Right atrium auricular region (tissue), 2 donors: ENCODE data around the gene RNF20. TPM values are rescaled to one million over a fixed set of nuclear protein-coding genes. Genes with fewer than 3 reads are reported as not detected.

ENCODE experiments used
- DNase-seq: peaks from one replicate; pipeline ENCODE4 v3.0.0-alpha.2; 2019; ENCODE audit warnings: low spot score
- H3K27ac ChIP-seq, 2 donors: fragments of 200-600 bp; sonication (generic); 1 replicate in 1 of 2; 2 replicates in 1 of 2; pipeline ENCODE4 v1.5.1; 2016 to 2019
- H3K27me3 ChIP-seq, 2 donors: fragments of 200-600 bp; sonication (generic); one replicate each; pipeline versions ENCODE4 v1.5.1 to v1.6.0; 2017 to 2019
- H3K36me3 ChIP-seq: fragments of 200-600 bp; sonication (generic); one replicate; pipeline ENCODE4 v1.5.1; 2016
- H3K4me1 ChIP-seq, 2 donors: fragments of 200-600 bp; sonication (generic); one replicate each; pipeline versions ENCODE4 v1.5.1 to v1.6.0; 2017 to 2019
- H3K4me3 ChIP-seq, 2 donors: fragments of 200-600 bp; sonication (generic); 1 replicate in 1 of 2; 2 replicates in 1 of 2; pipeline ENCODE4 v1.5.1; 2017 to 2019; ENCODE audit warnings: mild to moderate bottlenecking in 1 of 2, moderate library complexity in 1 of 2
- H3K9me3 ChIP-seq, 2 donors: fragments of 200-600 bp; sonication (generic); one replicate each; pipeline ENCODE4 v1.5.1; 2019
- total RNA-seq, 2 donors: library from RNA; depleted of rRNA; stranded (reverse); fragments of >200 nt; gene quantifications; one replicate each; pipeline ENCODE4 v1.1.0, GENCODE V29; 2016
- TF ChIP-seq, protein P1 (sequence below), 2 donors: fragments of 200-600 bp; sonication (generic); IDR thresholded peaks; one replicate each; pipeline ENCODE4 v1.5.1; 2019; ENCODE audit warnings: antibody characterized with exemption in 2 of 2

The RNF20 gene
- total RNA-seq, 2 donors from 2014 or later: 18.0 to 22.7 TPM

- H3K9me3 ChIP-seq: no peaks in the 10 kb centered on the region
- H3K4me3 ChIP-seq: no peak overlapping the region
- H3K36me3 ChIP-seq: no peaks in the 10 kb centered on the region
- no peak overlapping the region for H3K27ac ChIP-seq
- H3K4me1 ChIP-seq: no peaks in the 10 kb centered on the region
- TF ChIP-seq, protein P1, sequence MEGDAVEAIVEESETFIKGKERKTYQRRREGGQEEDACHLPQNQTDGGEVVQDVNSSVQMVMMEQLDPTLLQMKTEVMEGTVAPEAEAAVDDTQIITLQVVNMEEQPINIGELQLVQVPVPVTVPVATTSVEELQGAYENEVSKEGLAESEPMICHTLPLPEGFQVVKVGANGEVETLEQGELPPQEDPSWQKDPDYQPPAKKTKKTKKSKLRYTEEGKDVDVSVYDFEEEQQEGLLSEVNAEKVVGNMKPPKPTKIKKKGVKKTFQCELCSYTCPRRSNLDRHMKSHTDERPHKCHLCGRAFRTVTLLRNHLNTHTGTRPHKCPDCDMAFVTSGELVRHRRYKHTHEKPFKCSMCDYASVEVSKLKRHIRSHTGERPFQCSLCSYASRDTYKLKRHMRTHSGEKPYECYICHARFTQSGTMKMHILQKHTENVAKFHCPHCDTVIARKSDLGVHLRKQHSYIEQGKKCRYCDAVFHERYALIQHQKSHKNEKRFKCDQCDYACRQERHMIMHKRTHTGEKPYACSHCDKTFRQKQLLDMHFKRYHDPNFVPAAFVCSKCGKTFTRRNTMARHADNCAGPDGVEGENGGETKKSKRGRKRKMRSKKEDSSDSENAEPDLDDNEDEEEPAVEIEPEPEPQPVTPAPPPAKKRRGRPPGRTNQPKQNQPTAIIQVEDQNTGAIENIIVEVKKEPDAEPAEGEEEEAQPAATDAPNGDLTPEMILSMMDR (IDR thresholded peaks at IDR 0.05): no peak
- H3K27me3 ChIP-seq: no peaks in the 10 kb centered on the region
- no peak for DNase-seq
Measured at GRCh38 chr9:101592788-101593187, 59.1 kb downstream of the RNF20 start.

GRCh38 chr9:101593345-101593744 is 59.7 kb downstream of the RNF20 start:
- TF ChIP-seq, protein P1 (IDR thresholded peaks at IDR 0.05): no peak
- no peak for DNase-seq
- Histone ChIP-seq H3K4me3 (no peak overlapping the region), H3K4me1 (no peaks in the 10 kb centered on the region), H3K27me3 (no peaks in the 10 kb centered on the region), H3K36me3 (no peaks in the 10 kb centered on the region), H3K27ac (no peak overlapping the region), H3K9me3 (no peaks in the 10 kb centered on the region)

GRCh38 chr9:101594796-101595195 is 61.1 kb downstream of the RNF20 start, which contains the start of gene PPP3R2:
Gene PPP3R2 (minus strand): TSS chr9:101594969. CDS start chr9:101594921, 48 bp downstream.
- Histone ChIP-seq H3K27ac (no peak within 1 kb of the TSS), H3K36me3 (no peaks in the 10 kb centered on the region), H3K4me3 (no peak within 1 kb of the TSS), H3K27me3 (no peaks in the 10 kb centered on the region), H3K4me1 (no peaks in the 10 kb centered on the region), H3K9me3 (no peaks in the 10 kb centered on the region)
- DNase-seq: no peak
- TF ChIP-seq, protein P1 (IDR thresholded peaks at IDR 0.05): no peak

GRCh38 chr9:101601904-101602765 is 68.5 kb downstream of the RNF20 start:
- Histone ChIP-seq H3K27me3 (no peaks in the 10 kb centered on the region), H3K9me3 (no peaks in the 10 kb centered on the region), H3K4me1 (no peaks in the 10 kb centered on the region), H3K4me3 (no peak overlapping the region), H3K27ac (no peak overlapping the region), H3K36me3 (no peaks in the 10 kb centered on the region)
- TF ChIP-seq, protein P1 (IDR thresholded peaks at IDR 0.05): peak; percentile 53 to 75
- no peak for DNase-seq

DNA sequence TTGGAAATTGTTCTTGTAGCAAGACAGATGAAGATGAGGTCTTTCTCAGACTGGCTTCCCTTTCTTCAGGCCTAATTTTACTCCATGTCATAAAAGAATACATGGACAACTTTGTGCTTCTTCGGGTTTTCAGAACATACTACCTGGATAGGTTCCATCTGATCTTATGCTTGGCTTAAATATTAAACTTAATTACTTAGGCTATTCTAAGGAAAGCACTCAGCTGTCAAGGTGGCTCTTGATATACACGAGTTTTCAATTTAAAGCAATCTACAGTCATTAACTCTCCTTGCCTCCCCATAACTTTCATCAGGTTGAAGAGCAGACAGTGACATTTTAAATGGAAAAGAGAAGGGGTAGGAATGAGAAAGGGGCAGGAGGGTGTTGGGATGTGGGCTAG is 70.6 kb downstream of the RNF20 start:
- Histone ChIP-seq H3K36me3 (no peaks in the 10 kb centered on the region), H3K4me3 (no peak overlapping the region), H3K4me1 (no peaks in the 10 kb centered on the region), H3K9me3 (no peaks in the 10 kb centered on the region), H3K27ac (no peak overlapping the region), H3K27me3 (no peaks in the 10 kb centered on the region)
- TF ChIP-seq, protein P1 (IDR thresholded peaks at IDR 0.05): no peak
- DNase-seq: no peak
